HepG2 (cell line): ENCODE measurements around the gene MYO6. TPM values are rescaled to one million over a fixed set of nuclear protein-coding genes. Genes with fewer than 3 reads are reported as not detected.

Experiments used
- ATAC-seq: fragments of 200-7000 bp; cut with Tn5 transposase; 3 replicates; pipeline ENCODE4 v1.9.1; 2020; ENCODE audit warnings: mild to moderate bottlenecking, moderate library complexity
- BruUV-seq: library from RNA; stranded (reverse); fragments of 400-500 nt; replicated peaks from 2 replicates; lab custom pipeline; 2021; lab: Mats Ljungman, UMichigan
- CTCF ChIA-PET: fragments of 300-600 bp; formaldehyde crosslinking; extraction: SDS; loops from one replicate; lab custom pipeline; 2021; ENCODE audit warnings: low total read pairs, inconsistent platforms, low intra/inter-chr PET ratio; lab: Yijun Ruan, JAX
- POLR2A ChIA-PET: fragments of 350-600 bp; sonication (Branson Sonifier 250); formaldehyde crosslinking; loops from one replicate; lab custom pipeline; 2020; ENCODE audit warnings: antibody characterized with exemption, inconsistent platforms; lab: Yijun Ruan, JAX
- DNase-seq: peaks from one replicate; pipeline ENCODE4 v3.0.0-alpha.2; 2015; ENCODE audit warnings: low spot score
- FAIRE-seq: peaks from 3 replicates; lab custom pipeline; 2011; peaks lifted over from hg19 to GRCh38; lab: Jason Lieb, UNC
- H2AFZ ChIP-seq: one replicate; pipeline ENCODE4 v1.6.1; 2011; ENCODE audit warnings: low read length, inconsistent platforms
- H3K27ac ChIP-seq: fragments of 300-600 bp; 3 replicates; pipeline ENCODE4 v1.8.0; 2011; ENCODE audit warnings: mixed run types, mild to moderate bottlenecking, mixed read lengths, low read length, inconsistent platforms; ENCODE audit not compliant: insufficient read depth; ENCODE audit errors: extremely low read length
- H3K27me3 ChIP-seq, 2 experiments: fragments of 200-600 bp in 1 of 2; 2 replicates in 1 of 2; 3 replicates in 1 of 2; pipeline versions ENCODE4 v1.6.0 to v1.8.0; 2011; ENCODE audit warnings: low read length in 2 of 2, mild to moderate bottlenecking in 2 of 2, moderate library complexity in 2 of 2, inconsistent platforms in 1 of 2; ENCODE audit not compliant: insufficient read depth in 2 of 2, control insufficient read depth in 1 of 2
- H3K36me3 ChIP-seq, 2 experiments: fragments of 200-600 bp in 1 of 2; replicated peaks in 1 of 2; 2 replicates in 1 of 2; 3 replicates in 1 of 2; pipeline versions ENCODE4 v1.5.1 to v1.8.0; 2011; ENCODE audit warnings: low read length in 2 of 2, inconsistent platforms in 1 of 2; ENCODE audit not compliant: insufficient read depth in 2 of 2, control insufficient read depth in 1 of 2
- H3K4me1 ChIP-seq: 2 replicates; pipeline ENCODE4 v1.5.1; 2012; ENCODE audit warnings: low read length, inconsistent platforms; ENCODE audit not compliant: insufficient read depth
- H3K4me2 ChIP-seq: 2 replicates; pipeline ENCODE4 v1.6.0; 2011; ENCODE audit warnings: low read depth, low read length, inconsistent platforms
- H3K4me3 ChIP-seq, 3 experiments: fragments of 200-600 bp in 1 of 3; sonication (generic), shearing (Covaris generic) in 1 of 3; replicated peaks in 1 of 3; 2 replicates each; pipeline ENCODE4 v1.5.1; 2011 to 2016; ENCODE audit warnings: low read length in 3 of 3, inconsistent platforms in 2 of 3, low read depth in 2 of 3, mild to moderate bottlenecking in 2 of 3, control low read depth in 1 of 3, mixed read lengths in 1 of 3; ENCODE audit not compliant: insufficient read depth in 1 of 3
- H3K79me2 ChIP-seq: one replicate; pipeline ENCODE4 v1.6.1; 2011; ENCODE audit warnings: low read length, inconsistent platforms; ENCODE audit not compliant: insufficient read depth
- H3K9ac ChIP-seq: 2 replicates; pipeline ENCODE4 v1.6.0; 2011; ENCODE audit warnings: mild to moderate bottlenecking, low read depth, low read length, inconsistent platforms; ENCODE audit not compliant: insufficient read depth
- H3K9me3 ChIP-seq: 2 replicates; pipeline ENCODE4 v1.5.1; 2012; ENCODE audit warnings: mild to moderate bottlenecking, low read length
- H4K20me1 ChIP-seq: 2 replicates; pipeline ENCODE4 v1.6.0; 2011; ENCODE audit warnings: inconsistent platforms, mild to moderate bottlenecking, low read length, moderate library complexity; ENCODE audit not compliant: insufficient read depth
- DR1 ChIP-seq: sonication (generic); formaldehyde crosslinking; IDR thresholded peaks from 2 replicates; pipeline ENCODE4 v1.8.0; 2021; ENCODE audit warnings: mild to moderate bottlenecking, missing genetic modification reagents, inconsistent platforms
- FOSL1 ChIP-seq: sonication (generic); formaldehyde crosslinking; IDR thresholded peaks from 2 replicates; pipeline ENCODE4 v1.9.0; 2021; ENCODE audit warnings: missing genetic modification reagents, borderline replicate concordance
- GATAD2A ChIP-seq: IDR thresholded peaks from 2 replicates; pipeline ENCODE4 v1.6.1; 2016
- JARID2 ChIP-seq: sonication (generic); formaldehyde crosslinking; IDR thresholded peaks from 2 replicates; pipeline ENCODE4 v1.8.1; 2023; ENCODE audit warnings: missing genetic modification reagents, inconsistent platforms; ENCODE audit not compliant: insufficient replicate concordance
- MXI1 ChIP-seq: IDR thresholded peaks from 3 replicates; pipeline ENCODE4 v1.6.1; 2012; ENCODE audit warnings: low read depth, low read length, inconsistent platforms, borderline replicate concordance
- NKX3-1 ChIP-seq: sonication (generic); formaldehyde crosslinking; IDR thresholded peaks from 2 replicates; pipeline ENCODE4 v1.5.0; 2020; ENCODE audit warnings: missing genetic modification reagents
- PCBP2 ChIP-seq: fragments of 200-400 bp; formaldehyde crosslinking; optimal IDR thresholded peaks from 2 replicates; pipeline ENCODE3; 2018; ENCODE audit warnings: low read length, low read depth; ENCODE audit not compliant: poor library complexity, severe bottlenecking
- SSRP1 ChIP-seq: IDR thresholded peaks from 2 replicates; pipeline ENCODE4 v1.6.1; 2016; ENCODE audit warnings: control low read depth
- SYNCRIP ChIP-seq: fragments of 200-400 bp; formaldehyde crosslinking; IDR thresholded peaks from 2 replicates; pipeline ENCODE4 v1.6.1; 2018; ENCODE audit warnings: mild to moderate bottlenecking, low read depth, low read length; ENCODE audit not compliant: insufficient read depth
- ZBTB38 ChIP-seq: sonication (generic); formaldehyde crosslinking; IDR thresholded peaks from 2 replicates; pipeline ENCODE4 v1.5.1; 2020; ENCODE audit warnings: mild to moderate bottlenecking, missing genetic modification reagents
- ZMYM2 ChIP-seq: sonication (generic); formaldehyde crosslinking; IDR thresholded peaks from 2 replicates; pipeline ENCODE4 v1.8.0; 2022; ENCODE audit warnings: mild to moderate bottlenecking, missing genetic modification reagents
- ZNF121 ChIP-seq: sonication (generic); formaldehyde crosslinking; IDR thresholded peaks from 2 replicates; pipeline ENCODE4 v1.5.0; 2020; ENCODE audit warnings: mild to moderate bottlenecking, missing genetic modification reagents
- ZNF460 ChIP-seq: sonication (generic); formaldehyde crosslinking; IDR thresholded peaks from 2 replicates; pipeline ENCODE4 v1.5.1; 2020; ENCODE audit warnings: missing genetic modification reagents, mild to moderate bottlenecking, borderline replicate concordance
- ZNF549 ChIP-seq: sonication (generic); formaldehyde crosslinking; IDR thresholded peaks from 2 replicates; pipeline ENCODE4 v1.5.0; 2020; ENCODE audit warnings: missing genetic modification reagents
- ZNF558 ChIP-seq: sonication (generic); formaldehyde crosslinking; IDR thresholded peaks from 2 replicates; pipeline ENCODE4 v1.9.0; 2022; ENCODE audit warnings: mild to moderate bottlenecking, missing genetic modification reagents, borderline replicate concordance
- ZSCAN20 ChIP-seq: sonication (generic); formaldehyde crosslinking; IDR thresholded peaks from 2 replicates; pipeline ENCODE4 v1.4.0; 2020; ENCODE audit warnings: missing genetic modification reagents, mild to moderate bottlenecking, borderline replicate concordance
- WGBS: methylation state at CpG from one replicate; pipeline ENCODE4 v1.1.6; 2017; ENCODE audit warnings: low lambda C conversion rate; 5-methylcytosine and 5-hydroxymethylcytosine counted together
- in situ Hi-C: cut with HindIII; loops from 2 replicates; pipeline ENCODE4 v1.10.0; 2017; ENCODE audit warnings: low pct_unique_long_range_greater_than_20kb; ENCODE audit not compliant: extremely low pct_ligation_motif_present
- intact Hi-C: fragments of 100-400 bp; cut with micrococcal nuclease; formaldehyde crosslinking; loops from one replicate; pipeline ENCODE4 v1.10.0; 2022; ENCODE audit not compliant: unreplicated experiment
- polyA plus RNA-seq, 8 experiments: library from polyadenylated mRNA; depleted of rRNA in 3 of 8; stranded (reverse) in 7 of 8; unstranded in 1 of 8; fragments of >200 nt; fragmentation: Illumina TruSeq in 4 of 8; extraction: Trizol in 4 of 8; gene quantifications; 2 replicates each; pipeline versions ENCODE4 v1.2.1 to v1.2.3, GENCODE V29; 2011 to 2016; ENCODE audit warnings: low read depth in 4 of 8, missing spikeins in 1 of 8, mixed read lengths in 1 of 8; ENCODE audit not compliant: insufficient read depth in 1 of 8
- total RNA-seq, 5 experiments: library from RNA; depleted of rRNA; stranded (reverse); fragments of >200 nt; fragmentation: Illumina TruSeq; extraction: Trizol; gene quantifications; 2 replicates each; pipeline ENCODE4 v1.2.3, GENCODE V29; 2016; ENCODE audit warnings: low read depth in 1 of 5
- TF ChIP-seq, protein P1 (sequence below): sonication (generic); formaldehyde crosslinking; IDR thresholded peaks from 2 replicates; pipeline ENCODE4 v1.5.0; 2020; ENCODE audit warnings: missing genetic modification reagents
- TF ChIP-seq, protein P2 (sequence below): sonication (generic); formaldehyde crosslinking; IDR thresholded peaks from 2 replicates; pipeline ENCODE4 v1.4.0; 2020; ENCODE audit warnings: missing genetic modification reagents
- TF ChIP-seq, protein P3 (sequence below): sonication (generic); formaldehyde crosslinking; conservative IDR thresholded peaks from 2 replicates; pipeline ENCODE4 v1.4.0; 2020; ENCODE audit warnings: missing genetic modification reagents
- TF ChIP-seq, protein P4 (sequence below): sonication (generic); formaldehyde crosslinking; IDR thresholded peaks from 2 replicates; pipeline ENCODE4 v1.4.0; 2020; ENCODE audit warnings: missing genetic modification reagents

Gene MYO6
- total and polyA plus RNA-seq, 2 of the 13 experiments (the other 11 are each of a cell fraction or from before 2014, with no cell fraction given), result 5.4 to 7.5 TPM

DNA sequence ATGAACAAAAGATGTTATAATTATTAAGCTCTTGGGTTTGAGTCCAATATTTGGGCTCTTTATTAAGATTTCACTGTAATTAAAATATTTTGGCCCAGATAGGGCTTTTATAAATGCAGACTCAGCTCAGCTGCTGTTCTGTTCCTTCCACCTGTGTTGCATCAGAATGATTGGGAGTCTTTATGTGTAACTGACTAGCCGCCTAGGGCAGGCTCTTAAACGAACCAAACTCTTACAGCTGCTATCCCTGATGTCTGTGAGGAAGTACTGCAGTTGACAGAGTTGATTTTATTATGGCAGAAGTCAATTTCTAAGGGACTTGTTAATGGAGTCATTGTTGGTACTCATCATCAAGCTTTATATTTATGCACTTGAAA lies 144.7 kb downstream of the MYO6 start:
- no peak for TF ChIP-seq GATAD2A
- no peak for TF ChIP-seq ZNF460 (CRISPR knock-in tag)
- TF ChIP-seq FOSL1 (CRISPR knock-in tag), result no peak
- no peak for TF ChIP-seq ZMYM2 (CRISPR knock-in tag)
- no peak for TF ChIP-seq ZNF121 (CRISPR knock-in tag)
- TF ChIP-seq, protein P1, sequence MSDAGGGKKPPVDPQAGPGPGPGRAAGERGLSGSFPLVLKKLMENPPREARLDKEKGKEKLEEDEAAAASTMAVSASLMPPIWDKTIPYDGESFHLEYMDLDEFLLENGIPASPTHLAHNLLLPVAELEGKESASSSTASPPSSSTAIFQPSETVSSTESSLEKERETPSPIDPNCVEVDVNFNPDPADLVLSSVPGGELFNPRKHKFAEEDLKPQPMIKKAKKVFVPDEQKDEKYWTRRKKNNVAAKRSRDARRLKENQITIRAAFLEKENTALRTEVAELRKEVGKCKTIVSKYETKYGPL (CRISPR knock-in tag), result no peak
- TF ChIP-seq, protein P2, sequence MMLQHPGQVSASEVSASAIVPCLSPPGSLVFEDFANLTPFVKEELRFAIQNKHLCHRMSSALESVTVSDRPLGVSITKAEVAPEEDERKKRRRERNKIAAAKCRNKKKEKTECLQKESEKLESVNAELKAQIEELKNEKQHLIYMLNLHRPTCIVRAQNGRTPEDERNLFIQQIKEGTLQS (CRISPR knock-in tag), result no peak
- TF ChIP-seq ZNF558, result no peak
- no peak for TF ChIP-seq PCBP2
- TF ChIP-seq ZSCAN20 (CRISPR knock-in tag), result no peak
- TF ChIP-seq ZNF549 (CRISPR knock-in tag), result no peak
- TF ChIP-seq JARID2, result no peak
- no peak for TF ChIP-seq MXI1
- TF ChIP-seq, protein P3, sequence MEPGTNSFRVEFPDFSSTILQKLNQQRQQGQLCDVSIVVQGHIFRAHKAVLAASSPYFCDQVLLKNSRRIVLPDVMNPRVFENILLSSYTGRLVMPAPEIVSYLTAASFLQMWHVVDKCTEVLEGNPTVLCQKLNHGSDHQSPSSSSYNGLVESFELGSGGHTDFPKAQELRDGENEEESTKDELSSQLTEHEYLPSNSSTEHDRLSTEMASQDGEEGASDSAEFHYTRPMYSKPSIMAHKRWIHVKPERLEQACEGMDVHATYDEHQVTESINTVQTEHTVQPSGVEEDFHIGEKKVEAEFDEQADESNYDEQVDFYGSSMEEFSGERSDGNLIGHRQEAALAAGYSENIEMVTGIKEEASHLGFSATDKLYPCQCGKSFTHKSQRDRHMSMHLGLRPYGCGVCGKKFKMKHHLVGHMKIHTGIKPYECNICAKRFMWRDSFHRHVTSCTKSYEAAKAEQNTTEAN (CRISPR knock-in tag), result no peak
- TF ChIP-seq, protein P4, sequence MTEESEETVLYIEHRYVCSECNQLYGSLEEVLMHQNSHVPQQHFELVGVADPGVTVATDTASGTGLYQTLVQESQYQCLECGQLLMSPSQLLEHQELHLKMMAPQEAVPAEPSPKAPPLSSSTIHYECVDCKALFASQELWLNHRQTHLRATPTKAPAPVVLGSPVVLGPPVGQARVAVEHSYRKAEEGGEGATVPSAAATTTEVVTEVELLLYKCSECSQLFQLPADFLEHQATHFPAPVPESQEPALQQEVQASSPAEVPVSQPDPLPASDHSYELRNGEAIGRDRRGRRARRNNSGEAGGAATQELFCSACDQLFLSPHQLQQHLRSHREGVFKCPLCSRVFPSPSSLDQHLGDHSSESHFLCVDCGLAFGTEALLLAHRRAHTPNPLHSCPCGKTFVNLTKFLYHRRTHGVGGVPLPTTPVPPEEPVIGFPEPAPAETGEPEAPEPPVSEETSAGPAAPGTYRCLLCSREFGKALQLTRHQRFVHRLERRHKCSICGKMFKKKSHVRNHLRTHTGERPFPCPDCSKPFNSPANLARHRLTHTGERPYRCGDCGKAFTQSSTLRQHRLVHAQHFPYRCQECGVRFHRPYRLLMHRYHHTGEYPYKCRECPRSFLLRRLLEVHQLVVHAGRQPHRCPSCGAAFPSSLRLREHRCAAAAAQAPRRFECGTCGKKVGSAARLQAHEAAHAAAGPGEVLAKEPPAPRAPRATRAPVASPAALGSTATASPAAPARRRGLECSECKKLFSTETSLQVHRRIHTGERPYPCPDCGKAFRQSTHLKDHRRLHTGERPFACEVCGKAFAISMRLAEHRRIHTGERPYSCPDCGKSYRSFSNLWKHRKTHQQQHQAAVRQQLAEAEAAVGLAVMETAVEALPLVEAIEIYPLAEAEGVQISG, result no peak
- TF ChIP-seq SSRP1, result no peak
- no peak for TF ChIP-seq ZBTB38
- no peak for TF ChIP-seq NKX3-1 (CRISPR knock-in tag)
- no peak for TF ChIP-seq DR1 (CRISPR knock-in tag)
- no peak for TF ChIP-seq SYNCRIP

More for the DNA sequence above, 144.7 kb downstream of the MYO6 start:
- DNase-seq (no peak), FAIRE-seq (no peak), ATAC-seq (no peak)
- no TSS peak for BruUV-seq
- intact Hi-C loops, result loop anchor here (1.0 to 10.0 kb wide), 2 partner anchors 968 to 1561 kb away; no protein-coding TSS in a partner anchor
- Histone ChIP-seq H3K36me3 (no peaks in the 10 kb centered on the region), H3K4me3 (no peak overlapping the region), H3K79me2 (no peaks in the 10 kb centered on the region), H3K9ac (no peak overlapping the region), H3K27me3 (no peaks in the 10 kb centered on the region), H4K20me1 (no peaks in the 10 kb centered on the region), H2AFZ (no peak overlapping the region), H3K4me2 (no peak overlapping the region), H3K27ac (no peak overlapping the region), H3K4me1 (no peaks in the 10 kb centered on the region), H3K9me3 (no peaks in the 10 kb centered on the region)
- ChIA-PET POLR2A (interaction anchor here (0.8 kb wide), 1 partner anchor 13 kb away, joined by 6 read pairs; no protein-coding TSS in a partner anchor), CTCF (interaction anchor here (1.8 kb wide), 1 partner anchor 968 kb away, joined by 7 read pairs; no protein-coding TSS in a partner anchor)
- in situ Hi-C loops, result no loop called here
- WGBS, result 75% methylated on average over 2 of the region's 2 CpGs
